CD1c-positive myeloid dendritic cell (primary cell): Measurements from ENCODE around the gene KLF2.

Experiments used
- DNase-seq: peaks from one replicate; pipeline ENCODE4 v3.0.0-alpha.2; 2016; ENCODE audit errors: extremely low spot score

The KLF2 gene

GRCh38 chr19:16363133-16363851, 38.7 kb downstream of the KLF2 start:
- DNase-seq: no peak

- DNase-seq: no peak
Observed at GRCh38 chr19:16363852-16364230, 39.2 kb downstream of the KLF2 start.

GRCh38 chr19:16364231-16364865, 39.7 kb downstream of the KLF2 start:
- no peak for DNase-seq

GRCh38 chr19:16365300-16365996, 40.8 kb downstream of the KLF2 start:
- DNase-seq: no peak

- no peak for DNase-seq
Observed at GRCh38 chr19:16366056-16366432, 41.4 kb downstream of the KLF2 start.

GRCh38 chr19:16366433-16367260, 42.0 kb downstream of the KLF2 start:
- DNase-seq: peak; percentile 91

GRCh38 chr19:16367261-16367683, 42.6 kb downstream of the KLF2 start:
- peak; percentile 58 for DNase-seq

GRCh38 chr19:16368385-16369305, 44.0 kb downstream of the KLF2 start:
- DNase-seq: peak; percentile 23

GRCh38 chr19:16369306-16369663, 44.7 kb downstream of the KLF2 start:
- DNase-seq: no peak

GRCh38 chr19:16369664-16370576, 45.3 kb downstream of the KLF2 start:
- peak; percentile 17 for DNase-seq

GRCh38 chr19:16370641-16371391, 46.2 kb downstream of the KLF2 start:
- peak; percentile 22 for DNase-seq

GRCh38 chr19:16371540-16371986, 46.9 kb downstream of the KLF2 start:
- peak; percentile 87 for DNase-seq

GRCh38 chr19:16372065-16372915, 47.7 kb downstream of the KLF2 start:
- no peak for DNase-seq

- DNase-seq: no peak
Observed at GRCh38 chr19:16373079-16373478, 48.5 kb downstream of the KLF2 start.

GRCh38 chr19:16373532-16373931, 48.9 kb downstream of the KLF2 start:
- DNase-seq: no peak

- DNase-seq: no peak
Observed at GRCh38 chr19:16373989-16374388, 49.4 kb downstream of the KLF2 start.

- DNase-seq: no peak
Observed at GRCh38 chr19:16374436-16374835, 49.8 kb downstream of the KLF2 start.
